A673 (cell line): Measurements from ENCODE around the gene RBM41. TPM values are rescaled to one million over a fixed set of nuclear protein-coding genes. Genes with fewer than 3 reads are reported as not detected.

Experiments used
- BruUV-seq: library from RNA; stranded (reverse); fragments of 400-500 nt; replicated peaks from 2 replicates; lab custom pipeline; 2021; lab: Mats Ljungman, UMichigan
- CTCF ChIA-PET: fragments of 300-600 bp; sonication (Branson Sonifier 250); formaldehyde crosslinking; loops from one replicate; lab custom pipeline; 2022; ENCODE audit warnings: antibody characterized with exemption; lab: Charles Lee
- POLR2A ChIA-PET: fragments of 300-600 bp; sonication (Branson Sonifier 250); formaldehyde crosslinking; loops from one replicate; lab custom pipeline; 2022; ENCODE audit warnings: antibody characterized with exemption; ENCODE audit not compliant: low non-redundant PET; lab: Charles Lee
- DNase-seq: peaks from one replicate; pipeline ENCODE4 v3.0.0-alpha.2; 2015; ENCODE audit warnings: low spot score
- H3K27ac ChIP-seq: fragments of 200-600 bp; sonication (generic); 2 replicates; pipeline ENCODE4 v1.5.1; 2016; ENCODE audit warnings: mixed run types, low read depth, mild to moderate bottlenecking, mixed read lengths, antibody characterized with exemption, low read length; ENCODE audit not compliant: poor library complexity, severe bottlenecking
- H3K27me3 ChIP-seq: fragments of 200-600 bp; sonication (generic); replicated peaks from 2 replicates; pipeline ENCODE4 v1.6.1; 2017; ENCODE audit warnings: mixed run types, low read depth, mild to moderate bottlenecking, mixed read lengths, antibody characterized with exemption, low read length; ENCODE audit not compliant: insufficient read depth, poor library complexity
- H3K36me3 ChIP-seq: fragments of 200-600 bp; sonication (generic); 2 replicates; pipeline ENCODE4 v1.6.1; 2016; ENCODE audit warnings: mixed run types, mild to moderate bottlenecking, mixed read lengths, antibody characterized with exemption, low read length; ENCODE audit not compliant: insufficient read depth, poor library complexity, severe bottlenecking
- H3K4me1 ChIP-seq: fragments of 200-600 bp; sonication (generic); 2 replicates; pipeline ENCODE4 v1.6.1; 2017; ENCODE audit warnings: mixed run types, mild to moderate bottlenecking, mixed read lengths, antibody characterized with exemption, low read length; ENCODE audit not compliant: insufficient read depth, poor library complexity, severe bottlenecking
- H3K4me3 ChIP-seq: fragments of 200-600 bp; sonication (generic); 2 replicates; pipeline ENCODE4 v1.5.1; 2016; ENCODE audit warnings: low read depth, mixed run types, mild to moderate bottlenecking, mixed read lengths, low read length; ENCODE audit not compliant: poor library complexity, severe bottlenecking
- H3K9me3 ChIP-seq: fragments of 200-600 bp; sonication (generic); 2 replicates; pipeline ENCODE4 v1.6.1; 2016; ENCODE audit warnings: mixed run types, low read depth, mild to moderate bottlenecking, mixed read lengths, antibody characterized with exemption, low read length; ENCODE audit not compliant: poor library complexity, severe bottlenecking
- CTCF ChIP-seq: fragments of 300-800, 200-600 bp; sonication (generic); conservative IDR thresholded peaks from 2 replicates; pipeline ENCODE4 v1.5.1; 2017; ENCODE audit warnings: low read depth, mild to moderate bottlenecking, antibody characterized with exemption, low read length, moderate library complexity, mixed read lengths
- EZH2 ChIP-seq: fragments of 200-600 bp; sonication (generic); IDR thresholded peaks from 2 replicates; pipeline ENCODE4 v1.6.1; 2017; ENCODE audit warnings: borderline replicate concordance, low read depth, mild to moderate bottlenecking, mixed read lengths, antibody characterized with exemption, low read length; ENCODE audit not compliant: poor library complexity, severe bottlenecking
- intact Hi-C: fragments of 100-400 bp; cut with micrococcal nuclease; formaldehyde crosslinking; loops from one replicate; pipeline ENCODE4 v1.10.0; 2022; ENCODE audit not compliant: unreplicated experiment
- total RNA-seq: library from RNA; stranded (reverse); gene quantifications from 2 replicates; pipeline ENCODE4 v1.2.3, GENCODE V29; 2021

RBM41 gene
- total RNA-seq, 1 experiment from 2014 or later = 19.0 TPM

GRCh38 chrX:107029752-107030151, 88.9 kb downstream of the RBM41 start:
- no peak for DNase-seq
- no peaks in the 10 kb centered on the region for H3K36me3 ChIP-seq

GRCh38 chrX:107025545-107025944, 93.1 kb downstream of the RBM41 start:
- Histone ChIP-seq H3K4me1 (no peaks in the 10 kb centered on the region), H3K27me3 (no peaks in the 10 kb centered on the region), H3K9me3 (no peaks in the 10 kb centered on the region), H3K27ac (no peak overlapping the region), H3K36me3 (no peaks in the 10 kb centered on the region), H3K4me3 (no peak overlapping the region)
- POLR2A ChIA-PET = no interaction called here
- CTCF ChIA-PET = interaction anchor here (0.6 to 0.8 kb wide), 2 partner anchors 246 to 247 kb away, joined by 3 read pairs; no protein-coding TSS in a partner anchor
- BruUV-seq = no TSS peak
- TF ChIP-seq EZH2 = no peak
- peak; percentile 67 for TF ChIP-seq CTCF
- intact Hi-C loops = loop anchor here (1.0 to 10.0 kb wide), 4 partner anchors 259 to 752 kb away; partner anchors contain the start of genes NCBP2L and TSC22D3
- DNase-seq = peak; percentile 31

More at GRCh38 chrX:107029752-107030151, 88.9 kb downstream of the RBM41 start:
- Histone ChIP-seq H3K4me1 (no peaks in the 10 kb centered on the region), H3K27ac (no peak overlapping the region), H3K9me3 (no peaks in the 10 kb centered on the region), H3K4me3 (no peak overlapping the region), H3K27me3 (no peaks in the 10 kb centered on the region)
- intact Hi-C loops = loop anchor here (5.0 to 10.0 kb wide), 3 partner anchors 255 to 748 kb away; partner anchors contain the start of genes NCBP2L and TSC22D3
- ChIA-PET CTCF (no interaction called here), POLR2A (no interaction called here)
- TF ChIP-seq EZH2 = no peak
- TF ChIP-seq CTCF = no peak
- no TSS peak for BruUV-seq

GRCh38 chrX:107014936-107015335, 103.7 kb downstream of the RBM41 start:
- Histone ChIP-seq H3K36me3 (no peaks in the 10 kb centered on the region), H3K4me1 (no peaks in the 10 kb centered on the region), H3K27ac (no peak overlapping the region), H3K9me3 (no peaks in the 10 kb centered on the region), H3K4me3 (no peak overlapping the region), H3K27me3 (no peaks in the 10 kb centered on the region)
- no peak for DNase-seq
- TF ChIP-seq EZH2 (no peak), CTCF (no peak)
- ChIA-PET CTCF (no interaction called here), POLR2A (no interaction called here)
- intact Hi-C loops = no loop called here
- BruUV-seq = no TSS peak

Other genes with a start within 250 kb of the RBM41 start
- not detected in 2 replicates for gene RIPPLY1, start 215.5 kb downstream of the RBM41 start, total RNA-seq
- not detected in 2 replicates for gene CLDN2, start 198.4 kb downstream of the RBM41 start, total RNA-seq
- 15.9 and 21.2 TPM in 2 replicates for gene MORC4, start 118.6 kb downstream of the RBM41 start, total RNA-seq
- gene NUP62CL, start 87.6 kb upstream of the RBM41 start, total RNA-seq = 2.9 and 4.0 TPM in 2 replicates
- not detected in 2 replicates for gene DNAAF6, start 87.8 kb upstream of the RBM41 start, total RNA-seq